ENCODE data around the gene PKN1. TPM values are rescaled to one million over a fixed set of nuclear protein-coding genes. Genes with fewer than 3 reads are reported as not detected.

PKN1 gene
- total RNA-seq, 1 donor from 2014 or later, result 10.5 TPM

DNA sequence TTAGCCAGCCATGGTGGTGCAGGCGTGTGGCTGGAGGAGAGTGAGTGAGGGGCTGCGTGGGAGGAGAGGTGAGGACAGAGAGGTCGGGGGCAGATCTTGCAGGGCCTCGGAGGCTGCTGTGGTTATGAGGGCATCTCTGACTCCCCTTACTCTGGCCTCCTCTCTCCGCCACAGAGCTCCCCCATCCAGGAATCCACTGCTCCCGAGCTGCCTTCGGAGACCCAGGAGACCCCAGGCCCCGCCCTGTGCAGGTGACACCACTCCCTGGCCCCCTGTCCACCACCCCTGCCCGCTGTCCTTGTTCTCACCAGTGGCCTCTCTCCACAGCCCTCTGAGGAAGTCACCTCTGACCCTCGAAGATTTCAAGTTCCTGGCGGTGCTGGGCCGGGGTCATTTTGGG, 34.3 kb downstream of the PKN1 start:
- no peak for ATAC-seq

DNA sequence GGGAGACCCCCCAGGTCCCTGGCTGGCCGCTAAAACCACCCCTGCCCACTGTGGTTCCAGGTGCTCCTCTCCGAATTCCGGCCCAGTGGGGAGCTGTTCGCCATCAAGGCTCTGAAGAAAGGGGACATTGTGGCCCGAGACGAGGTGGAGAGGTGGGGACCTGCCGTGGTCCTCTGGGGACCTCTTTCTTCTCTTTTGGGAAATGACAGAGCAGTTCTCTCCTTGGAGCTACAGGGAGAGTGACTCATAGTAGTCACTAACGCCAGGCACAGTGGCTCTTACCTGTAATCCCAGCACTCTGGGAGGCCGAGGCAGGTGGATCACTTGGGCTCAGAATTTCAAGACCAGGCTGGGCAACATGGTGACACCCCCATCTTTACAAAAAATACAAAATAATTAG, 34.7 kb downstream of the PKN1 start:
- ATAC-seq, result peak; percentile 24

DNA sequence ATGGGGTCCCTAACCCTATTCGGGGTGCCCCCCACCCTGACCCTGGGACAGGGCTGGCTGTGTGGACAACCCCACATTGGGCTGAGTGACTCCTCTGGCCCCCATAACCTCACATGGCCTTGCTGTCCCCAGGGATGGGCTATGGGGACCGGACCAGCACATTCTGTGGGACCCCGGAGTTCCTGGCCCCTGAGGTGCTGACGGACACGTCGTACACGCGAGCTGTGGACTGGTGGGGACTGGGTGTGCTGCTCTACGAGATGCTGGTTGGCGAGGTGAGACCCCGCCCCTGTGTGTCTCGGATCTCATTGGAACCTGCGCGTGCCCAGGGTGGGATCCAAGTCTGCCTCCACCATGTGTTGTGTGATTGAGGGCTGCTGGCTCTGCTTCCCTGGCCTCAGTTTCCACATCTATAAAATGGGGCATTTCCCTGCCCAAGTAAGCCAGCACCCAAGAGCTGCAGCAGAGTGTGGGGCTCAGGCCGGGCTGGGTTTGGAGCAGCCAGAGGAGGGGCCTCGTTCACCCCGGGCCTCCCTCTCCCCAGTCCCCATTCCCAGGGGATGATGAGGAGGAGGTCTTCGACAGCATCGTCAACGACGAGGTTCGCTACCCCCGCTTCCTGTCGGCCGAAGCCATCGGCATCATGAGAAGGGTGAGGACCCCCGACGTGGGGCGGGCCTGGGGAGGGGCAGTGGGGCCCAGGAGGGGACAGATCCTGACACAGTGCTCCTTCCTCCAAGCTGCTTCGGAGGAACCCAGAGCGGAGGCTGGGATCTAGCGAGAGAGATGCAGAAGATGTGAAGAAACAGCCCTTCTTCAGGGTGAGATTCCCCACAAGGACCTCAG, 37.1 kb downstream of the PKN1 start:
- no peak for ATAC-seq

DNA sequence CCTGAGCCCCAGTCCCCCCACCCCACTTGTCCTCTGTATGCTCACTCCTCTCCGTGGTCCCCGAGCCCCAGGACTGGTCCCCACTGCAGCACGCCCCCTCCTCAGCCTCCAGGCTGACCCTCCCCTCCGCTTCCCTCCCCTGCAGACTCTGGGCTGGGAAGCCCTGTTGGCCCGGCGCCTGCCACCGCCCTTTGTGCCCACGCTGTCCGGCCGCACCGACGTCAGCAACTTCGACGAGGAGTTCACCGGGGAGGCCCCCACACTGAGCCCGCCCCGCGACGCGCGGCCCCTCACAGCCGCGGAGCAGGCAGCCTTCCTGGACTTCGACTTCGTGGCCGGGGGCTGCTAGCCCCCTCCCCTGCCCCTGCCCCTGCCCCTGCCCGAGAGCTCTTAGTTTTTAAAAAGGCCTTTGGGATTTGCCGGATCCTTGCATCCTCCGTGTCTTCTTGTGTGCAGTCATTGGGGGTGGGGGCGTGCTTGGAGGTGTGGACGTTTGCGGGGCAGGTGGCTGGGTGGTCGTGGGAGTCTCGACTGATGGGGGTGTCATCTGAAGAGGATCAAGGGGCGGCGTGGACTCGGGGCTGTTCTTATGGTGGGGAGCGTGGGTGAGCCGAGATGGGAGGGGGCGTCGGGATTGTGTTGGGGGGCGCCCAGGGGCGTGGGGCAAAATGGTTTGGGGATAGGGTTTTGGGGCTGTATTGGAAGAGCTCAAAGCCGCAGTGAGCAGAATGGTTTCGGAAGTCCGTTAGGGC, 38.5 kb downstream of the PKN1 start:
- ATAC-seq, result no peak

DNA sequence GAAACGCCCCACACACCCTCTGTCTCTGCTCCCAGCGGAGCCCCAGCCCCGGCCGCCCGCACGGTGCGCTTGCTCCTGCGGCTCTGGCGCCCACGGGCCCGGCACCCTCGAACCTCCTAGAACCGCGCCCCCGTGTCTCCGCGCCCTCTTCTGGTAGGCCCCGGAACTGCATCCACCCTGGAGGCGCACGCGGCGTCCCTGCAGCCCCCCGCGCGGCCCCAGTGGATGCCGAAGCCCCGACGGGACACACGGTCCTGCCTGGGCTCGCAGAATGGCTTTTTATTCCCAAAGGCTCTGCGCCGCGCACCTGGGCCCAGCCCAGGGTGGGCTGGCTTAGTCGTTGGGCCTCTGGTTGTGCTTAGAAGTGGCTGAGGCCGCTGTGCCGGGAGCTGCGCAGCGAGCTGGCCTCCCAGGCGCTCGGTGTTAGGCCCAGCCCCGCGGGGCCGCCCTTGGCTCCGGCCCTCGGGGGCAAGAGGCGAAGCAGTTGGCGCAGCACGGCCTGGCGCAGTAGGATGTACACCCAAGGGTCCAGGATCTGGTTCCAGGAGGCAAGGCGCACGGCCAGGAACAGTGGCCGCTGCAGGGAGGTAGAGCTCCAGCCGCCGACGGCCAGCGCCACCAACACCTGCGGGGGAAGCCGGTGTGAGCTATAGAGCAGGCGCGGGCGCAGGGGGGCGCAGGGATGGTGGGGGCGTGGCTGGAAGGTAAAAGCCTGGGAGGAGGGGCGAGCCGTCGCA, 39.3 kb downstream of the PKN1 start:
- peak; percentile 26 for ATAC-seq

DNA sequence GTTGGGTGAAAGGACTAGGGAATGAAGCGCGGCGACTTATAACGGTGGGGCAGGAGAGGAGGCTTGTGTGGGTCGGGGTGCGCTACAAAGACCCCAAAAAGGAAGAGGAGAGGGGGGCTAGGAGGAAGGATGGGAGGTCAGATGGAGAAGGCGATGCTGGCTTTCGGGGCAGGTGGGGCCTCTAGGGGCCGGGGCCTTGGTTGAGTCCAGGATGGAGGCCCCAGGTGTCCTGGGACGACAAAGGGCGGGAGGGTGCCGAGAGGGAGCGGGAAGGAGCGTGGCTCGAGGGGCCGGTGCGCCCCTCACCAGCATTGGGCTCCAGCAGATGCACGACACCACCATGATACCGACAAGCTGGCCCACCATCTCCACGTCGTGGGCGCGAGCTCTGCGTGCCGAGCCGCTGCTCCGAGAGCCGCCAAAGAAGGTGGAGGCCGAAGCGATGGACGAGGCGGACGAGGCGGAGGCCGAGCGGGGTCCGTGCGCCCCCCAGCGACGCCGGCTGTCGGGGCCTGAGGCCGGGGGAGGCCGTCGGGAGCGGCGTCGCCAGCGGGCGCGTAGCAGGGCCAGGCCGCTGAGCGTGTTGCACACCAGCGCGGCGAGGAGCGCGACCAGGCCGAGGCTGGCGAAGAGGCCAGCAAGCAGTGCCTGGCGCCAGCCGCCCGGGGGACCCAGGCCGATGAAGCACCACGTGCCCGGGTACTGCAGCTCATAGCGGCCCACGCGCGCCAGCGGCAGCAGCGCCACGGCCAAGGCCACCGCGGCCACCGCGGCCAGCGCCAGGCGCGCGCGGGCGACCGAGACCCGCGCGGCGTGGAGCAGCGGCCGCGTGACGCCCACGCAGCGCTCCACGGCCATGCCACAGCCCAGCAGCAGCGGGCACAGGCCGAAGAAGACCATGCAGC, 40.2 kb downstream of the PKN1 start:
- no peak for ATAC-seq

DNA sequence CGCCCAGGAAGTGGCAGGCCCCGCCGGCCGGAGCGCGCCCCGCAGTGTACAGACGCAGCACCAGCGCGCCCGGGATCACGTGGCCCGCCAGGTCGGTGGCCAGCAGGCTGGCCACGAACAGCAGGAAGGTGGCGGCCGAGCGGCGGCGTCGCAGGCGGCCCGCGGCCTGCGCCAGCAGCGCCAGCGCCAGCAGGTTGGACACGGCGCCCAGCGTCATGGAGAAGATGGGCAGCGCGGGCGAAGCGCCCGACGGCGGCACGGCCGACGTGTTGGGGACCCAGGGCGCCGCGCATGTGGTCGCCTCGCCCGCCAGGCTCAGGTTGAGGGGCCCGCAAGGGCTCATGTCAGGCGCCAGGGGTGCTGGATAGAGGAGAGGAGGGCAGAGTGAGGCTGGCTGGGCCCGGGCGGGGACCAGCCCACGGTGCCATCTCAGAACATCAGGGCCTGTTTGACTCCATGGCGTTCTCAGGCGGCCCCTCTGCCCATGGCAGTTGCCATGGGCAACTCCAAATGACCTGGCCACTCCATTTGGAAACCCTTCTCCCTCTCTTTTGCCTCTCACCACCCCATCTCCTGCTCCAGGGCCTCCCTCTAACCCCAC, 41.0 kb downstream of the PKN1 start:
- ATAC-seq, result no peak

DNA sequence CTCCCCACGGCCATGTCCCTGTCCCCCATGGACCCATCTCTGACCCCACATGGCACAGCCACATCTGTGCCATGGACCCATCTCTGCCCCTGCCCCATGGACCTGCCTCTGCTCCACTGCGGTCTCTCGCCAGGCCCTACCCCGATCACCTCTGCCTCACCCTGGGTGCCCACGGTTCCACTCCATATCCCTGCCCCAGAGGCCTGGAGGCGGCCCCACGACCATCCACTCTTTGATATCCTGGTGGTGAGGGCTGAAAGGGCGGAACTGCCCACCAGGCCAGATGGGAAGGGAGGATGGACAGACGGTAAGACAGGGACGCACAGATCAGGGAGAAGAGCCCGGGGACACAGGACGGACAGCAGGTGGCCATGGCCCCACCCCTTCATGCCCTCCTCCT, 41.7 kb downstream of the PKN1 start:
- no peak for ATAC-seq

DNA sequence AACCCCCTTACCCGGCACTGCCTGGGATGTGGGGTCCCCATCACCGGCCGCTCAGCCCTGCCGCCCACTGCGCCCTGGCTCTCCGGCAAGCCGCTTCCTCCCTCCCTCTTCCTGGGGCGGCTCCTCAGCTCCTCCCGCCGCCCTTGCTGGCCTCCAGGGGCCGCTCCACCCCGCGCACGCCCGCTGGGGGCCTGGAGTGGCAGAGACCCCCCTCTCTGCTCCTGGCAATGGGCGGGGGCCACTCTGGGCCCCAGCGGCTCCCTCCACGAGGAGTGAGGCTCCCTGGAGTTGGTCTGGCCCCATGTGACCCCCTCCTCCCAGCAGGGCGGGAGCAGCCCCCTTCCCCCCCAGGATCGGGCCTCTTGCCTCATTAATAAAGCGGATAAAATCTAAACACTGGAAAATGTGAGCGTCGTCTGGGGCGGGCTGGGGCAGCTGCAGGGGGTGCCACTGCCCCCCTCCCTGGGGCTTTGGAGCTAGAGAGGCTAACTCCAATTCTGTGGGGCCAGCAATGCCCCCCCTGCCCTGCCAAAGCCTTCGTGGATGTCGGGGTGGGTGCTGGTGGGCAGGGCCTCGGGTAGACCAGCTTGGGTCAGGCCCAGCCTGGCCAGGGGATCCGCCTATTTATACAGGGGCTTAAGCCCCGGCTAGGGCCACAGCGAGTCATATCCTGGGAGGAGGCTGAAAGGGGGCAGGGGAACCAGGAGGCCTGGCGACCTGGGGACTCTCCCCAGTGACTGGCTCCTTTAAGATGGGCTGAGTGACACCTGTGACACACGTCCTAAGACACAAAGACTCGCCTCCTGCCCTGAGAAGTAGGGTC, 42.4 kb downstream of the PKN1 start, which contains the start of gene PTGER1:
Gene PTGER1 (minus strand): TSS at position 104 of the 823 bp plus-strand sequence. CDS start 1,034 bp downstream, outside the sequence.
- ATAC-seq, result peak; percentile 44

DNA sequence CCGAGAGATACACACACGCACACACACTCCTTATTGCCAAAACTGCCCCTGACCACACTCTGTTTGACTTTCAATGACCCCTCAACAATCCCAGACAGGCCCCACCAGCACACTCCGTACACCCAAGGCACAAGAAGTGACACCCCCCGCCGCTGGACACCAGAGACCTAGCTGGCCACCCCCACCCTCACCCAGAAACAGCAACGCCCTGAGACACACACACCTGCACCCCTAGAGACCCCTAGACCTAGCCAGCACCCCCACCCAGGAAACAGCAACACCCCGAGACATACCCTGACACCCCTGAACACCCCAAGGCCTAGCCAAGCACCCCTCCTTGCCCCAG, 43.2 kb downstream of the PKN1 start:
- ATAC-seq, result no peak

DNA sequence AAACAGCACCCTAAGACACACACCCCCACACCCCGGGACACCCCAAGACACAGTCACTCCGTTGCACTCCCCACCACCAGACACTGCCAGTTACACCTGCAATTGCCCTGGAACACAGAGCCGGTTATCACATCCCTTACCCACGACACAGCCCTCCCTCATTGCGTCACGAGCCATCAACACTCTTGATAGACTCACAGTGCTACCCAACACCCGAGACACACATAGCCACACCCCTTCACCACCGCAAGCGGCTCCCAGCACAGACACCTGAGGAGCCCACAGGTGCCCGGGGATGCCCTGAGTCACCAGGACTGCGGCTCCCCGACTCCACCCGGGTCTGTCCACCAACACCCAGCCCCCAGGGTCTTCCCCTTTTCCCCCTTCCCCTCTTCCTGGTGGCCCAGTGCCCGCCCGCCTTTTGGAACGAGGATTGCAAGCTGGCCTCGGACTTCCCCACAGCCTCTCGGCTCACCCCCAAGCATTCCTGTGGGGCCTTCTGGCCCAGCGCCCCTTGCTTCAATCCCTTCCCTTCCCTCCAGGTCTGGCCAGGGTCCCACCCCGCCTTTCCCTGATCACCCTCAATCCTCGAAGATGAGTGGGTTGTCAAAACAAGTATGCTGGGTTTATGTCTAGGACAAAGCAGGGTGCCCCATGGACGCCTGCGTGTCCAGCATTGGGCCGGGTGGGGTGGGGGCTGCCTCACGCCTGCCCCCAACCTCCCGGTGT, 43.7 kb downstream of the PKN1 start:
- ATAC-seq, result peak; percentile 66

DNA sequence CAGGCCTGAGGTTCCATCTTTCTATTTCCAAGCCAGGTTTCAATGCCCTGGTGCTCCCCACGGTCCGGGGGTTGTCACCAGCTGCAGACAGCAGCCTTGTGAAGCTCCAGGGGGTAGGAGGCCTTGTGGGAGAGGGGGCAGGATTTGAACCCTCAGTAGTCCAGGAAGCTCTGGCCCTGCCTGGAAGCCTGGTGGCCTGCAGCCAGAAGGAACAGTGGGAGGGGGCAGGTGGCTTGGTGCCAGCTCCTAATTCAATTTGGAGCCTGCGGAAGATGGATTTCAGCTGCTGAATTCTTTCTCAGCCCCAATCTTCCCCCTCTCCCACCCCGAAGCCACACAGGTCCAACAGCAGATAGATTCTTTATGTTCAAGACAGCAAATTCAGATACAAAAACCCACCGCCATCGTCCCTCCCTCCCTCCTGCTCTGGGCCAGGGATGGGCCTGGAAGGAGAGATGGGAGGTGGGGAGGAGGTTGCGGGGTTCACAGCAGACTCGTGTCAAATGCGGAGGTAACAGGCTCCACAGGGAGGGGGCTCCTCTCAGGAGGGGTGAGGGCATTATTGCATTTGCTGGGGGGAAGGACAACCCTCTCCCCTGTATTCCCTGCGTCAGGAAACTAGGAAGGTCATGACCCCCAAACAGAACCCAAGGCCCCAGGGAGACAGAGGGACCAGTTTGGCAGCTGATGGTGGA, 44.5 kb downstream of the PKN1 start:
- ATAC-seq, result no peak

DNA sequence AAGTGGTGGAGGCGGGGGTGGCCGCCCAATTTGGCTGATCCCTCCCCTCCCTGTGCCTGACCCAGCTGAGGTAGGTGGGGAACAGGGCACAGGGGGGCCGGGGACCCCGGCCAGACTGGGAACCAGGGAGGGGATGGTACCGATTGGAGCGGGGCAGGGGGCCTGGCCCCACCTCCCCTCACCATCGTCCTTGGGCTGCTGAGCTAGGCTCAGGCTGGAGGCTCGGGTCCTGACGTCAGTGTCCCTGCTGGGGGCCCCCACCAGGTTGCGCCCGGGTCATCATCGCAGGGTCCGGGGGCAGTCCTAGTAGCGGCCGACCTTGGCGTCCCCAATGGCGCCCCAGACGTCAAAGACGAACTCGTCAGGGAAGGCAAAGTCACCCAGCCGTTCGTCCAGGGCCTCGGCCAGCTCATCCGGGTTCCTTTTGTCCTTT, 45.0 kb downstream of the PKN1 start:
- no peak for ATAC-seq

DNA sequence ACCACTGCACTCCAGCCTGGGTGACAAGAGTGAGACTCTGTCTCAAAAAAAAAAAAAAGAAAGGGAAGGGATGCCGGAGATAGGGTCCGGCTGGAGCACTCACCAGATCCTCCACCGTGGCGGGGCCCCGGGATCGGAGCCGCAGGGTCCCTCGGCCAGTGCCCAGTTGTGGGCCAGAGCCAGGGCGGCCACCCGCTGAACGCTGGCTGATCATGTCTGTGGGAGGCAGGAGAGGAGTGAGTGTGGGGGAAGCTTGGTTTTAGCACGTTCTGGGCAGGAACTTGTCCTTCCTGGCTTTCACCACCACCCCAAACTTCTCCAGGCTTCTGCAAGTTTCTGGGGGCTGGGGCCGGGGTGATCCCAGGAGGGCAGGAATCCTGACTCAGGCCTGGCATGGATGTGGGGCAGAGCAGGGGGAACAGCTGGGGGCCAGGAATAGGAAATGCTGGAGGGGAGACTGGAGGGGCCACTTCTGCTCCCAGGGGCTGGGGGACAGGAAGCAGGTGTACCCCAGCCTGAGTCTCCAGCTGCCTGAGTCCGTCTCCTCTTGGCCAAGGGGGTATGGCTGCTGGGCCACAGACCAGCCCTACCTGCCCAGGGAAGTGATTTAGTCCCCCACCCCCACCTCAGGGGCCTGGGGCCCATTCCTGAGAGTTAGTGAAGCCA, 46.3 kb downstream of the PKN1 start:
- no peak for ATAC-seq

DNA sequence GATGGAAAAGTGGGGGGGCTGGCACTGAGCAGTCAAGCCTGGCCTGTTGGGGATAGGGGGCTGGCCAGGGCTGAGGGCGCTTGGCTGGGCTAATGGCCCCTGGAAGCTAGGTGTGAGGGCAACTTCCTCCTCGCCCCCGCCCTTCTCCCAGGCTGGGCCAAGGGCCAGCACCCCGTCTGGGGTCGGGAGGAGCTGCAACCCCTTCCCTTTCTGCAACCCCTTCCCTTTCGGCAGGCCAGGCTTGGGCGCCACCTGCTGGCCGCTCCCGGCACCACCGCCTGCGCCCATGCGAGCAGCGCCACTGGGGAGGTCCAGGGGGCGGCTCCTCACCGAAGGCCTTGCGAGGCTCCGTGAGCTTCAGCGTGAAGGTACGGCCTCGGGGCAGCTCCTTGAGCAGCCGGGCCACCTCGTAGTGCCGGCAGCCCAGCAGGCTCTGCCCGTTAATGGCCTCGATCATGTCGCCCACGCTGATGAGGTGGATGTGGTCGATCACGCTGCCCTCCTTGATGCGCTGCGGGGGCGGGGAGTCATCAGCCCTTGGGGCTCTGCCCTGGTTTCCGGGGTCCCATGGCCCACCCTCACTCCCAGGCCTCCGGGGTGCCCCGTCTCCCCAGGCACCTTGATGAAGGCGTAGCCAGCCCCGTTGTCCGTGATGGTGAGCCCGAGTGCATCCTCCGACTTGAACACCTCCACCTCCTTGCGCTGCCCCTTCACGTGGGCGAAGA, 47.0 kb downstream of the PKN1 start:
- no peak for ATAC-seq

DNA sequence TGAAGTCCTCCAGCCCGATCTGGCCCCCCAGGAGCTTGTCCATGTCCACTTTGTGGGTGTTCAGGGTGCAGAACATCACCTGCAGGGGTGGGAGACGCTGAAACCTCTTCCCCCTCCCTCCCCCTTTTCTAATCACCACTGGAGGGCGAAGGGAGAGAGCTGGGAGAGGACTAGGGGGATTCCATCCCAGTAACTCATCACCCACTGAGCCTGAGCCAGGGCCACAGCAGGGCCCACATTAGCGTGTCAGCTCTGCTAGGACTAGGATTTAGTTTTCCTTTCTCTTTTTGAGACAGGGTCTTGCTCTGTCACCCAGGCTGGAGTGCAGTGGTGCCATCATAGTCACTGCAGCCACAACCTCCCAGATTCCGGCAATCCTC, 47.6 kb downstream of the PKN1 start:
- no peak for ATAC-seq

DNA sequence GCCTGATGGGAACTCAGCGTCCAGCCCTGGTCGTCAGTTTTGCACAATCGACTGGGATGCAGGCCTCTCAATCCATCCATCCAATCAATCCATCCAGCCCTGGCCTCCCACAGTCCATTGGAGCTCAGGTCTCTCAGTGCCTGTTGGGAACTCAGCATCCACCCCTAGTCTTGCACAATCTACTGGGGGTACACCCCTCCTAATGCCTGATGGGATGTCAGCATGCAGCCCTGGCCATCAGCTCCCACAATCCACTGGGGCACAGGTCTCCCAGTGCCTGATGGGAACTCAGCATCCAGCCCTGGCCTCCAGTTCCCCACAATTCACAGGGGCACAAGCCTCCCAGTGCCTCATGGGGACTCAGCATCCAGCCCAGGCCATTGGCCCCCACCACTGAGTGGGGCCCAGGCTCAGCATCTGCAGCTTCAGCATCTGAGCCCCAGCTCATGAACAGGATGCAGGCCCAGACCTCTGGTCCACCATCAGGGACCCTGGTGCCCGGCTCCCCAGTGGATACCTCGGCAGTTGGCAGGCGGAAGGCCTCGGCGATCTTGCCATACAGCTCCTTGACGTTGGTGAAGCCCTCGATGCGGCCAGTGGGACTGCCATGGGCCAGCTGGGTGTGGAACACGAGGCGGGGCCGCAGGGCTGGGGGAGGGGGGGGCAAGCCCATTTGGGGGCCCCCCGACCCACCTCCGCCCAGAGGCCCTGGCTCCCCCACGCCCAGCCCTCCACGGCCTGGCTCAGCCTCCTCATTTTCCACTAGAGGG, 49.3 kb downstream of the PKN1 start:
- no peak for ATAC-seq

All from esophagus mucosa (tissue), 1 donor.